ENCODE results near the gene DNAJC5G.

DNA sequence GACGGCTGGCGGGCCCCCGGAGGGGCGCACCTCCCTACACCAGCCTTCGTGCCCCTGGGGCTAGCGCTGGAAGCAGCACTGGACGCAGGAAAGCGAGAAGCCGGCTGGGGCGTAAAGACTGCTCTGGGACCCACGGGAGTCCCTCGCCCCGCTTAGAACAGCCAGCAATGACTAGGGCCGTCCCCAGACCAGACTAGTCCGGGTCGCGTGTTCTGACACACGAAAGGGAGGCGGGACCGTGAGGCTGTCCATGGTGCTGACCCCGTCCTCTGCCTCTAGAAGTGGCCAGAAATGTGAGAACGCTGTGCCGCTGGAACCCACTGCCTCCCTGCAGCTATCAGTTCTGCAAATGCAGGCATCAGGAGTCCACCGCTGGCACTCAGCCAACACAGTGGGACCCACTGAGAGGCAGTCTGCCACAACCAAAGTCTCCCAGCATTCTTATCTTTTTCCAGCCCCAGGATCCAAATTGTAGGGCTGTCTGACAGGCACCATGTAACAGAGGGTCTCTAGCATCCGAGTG lies 33.2 kb downstream of the DNAJC5G start, which contains the start of gene UCN:
- no peak for TF ChIP-seq POLR2A (IDR thresholded peaks at IDR 0.05)
- TF ChIP-seq, protein P1, sequence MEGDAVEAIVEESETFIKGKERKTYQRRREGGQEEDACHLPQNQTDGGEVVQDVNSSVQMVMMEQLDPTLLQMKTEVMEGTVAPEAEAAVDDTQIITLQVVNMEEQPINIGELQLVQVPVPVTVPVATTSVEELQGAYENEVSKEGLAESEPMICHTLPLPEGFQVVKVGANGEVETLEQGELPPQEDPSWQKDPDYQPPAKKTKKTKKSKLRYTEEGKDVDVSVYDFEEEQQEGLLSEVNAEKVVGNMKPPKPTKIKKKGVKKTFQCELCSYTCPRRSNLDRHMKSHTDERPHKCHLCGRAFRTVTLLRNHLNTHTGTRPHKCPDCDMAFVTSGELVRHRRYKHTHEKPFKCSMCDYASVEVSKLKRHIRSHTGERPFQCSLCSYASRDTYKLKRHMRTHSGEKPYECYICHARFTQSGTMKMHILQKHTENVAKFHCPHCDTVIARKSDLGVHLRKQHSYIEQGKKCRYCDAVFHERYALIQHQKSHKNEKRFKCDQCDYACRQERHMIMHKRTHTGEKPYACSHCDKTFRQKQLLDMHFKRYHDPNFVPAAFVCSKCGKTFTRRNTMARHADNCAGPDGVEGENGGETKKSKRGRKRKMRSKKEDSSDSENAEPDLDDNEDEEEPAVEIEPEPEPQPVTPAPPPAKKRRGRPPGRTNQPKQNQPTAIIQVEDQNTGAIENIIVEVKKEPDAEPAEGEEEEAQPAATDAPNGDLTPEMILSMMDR (IDR thresholded peaks at IDR 0.05 in 8 of 11, conservative IDR thresholded peaks at IDR 0.05 in 3 of 11) = no peak
- TF ChIP-seq POLR2AphosphoS5 (IDR thresholded peaks at IDR 0.05) = no peak
